Measurements from ENCODE around the gene EGFL8. TPM values are rescaled to one million over a fixed set of nuclear protein-coding genes. Genes with fewer than 3 reads are reported as not detected.

The EGFL8 gene
- total and polyA plus RNA-seq, 2 donors (not counting 3 experiments of a cell fraction or from before 2014, with no cell fraction given) = 9.0 to 12.6 TPM

DNA sequence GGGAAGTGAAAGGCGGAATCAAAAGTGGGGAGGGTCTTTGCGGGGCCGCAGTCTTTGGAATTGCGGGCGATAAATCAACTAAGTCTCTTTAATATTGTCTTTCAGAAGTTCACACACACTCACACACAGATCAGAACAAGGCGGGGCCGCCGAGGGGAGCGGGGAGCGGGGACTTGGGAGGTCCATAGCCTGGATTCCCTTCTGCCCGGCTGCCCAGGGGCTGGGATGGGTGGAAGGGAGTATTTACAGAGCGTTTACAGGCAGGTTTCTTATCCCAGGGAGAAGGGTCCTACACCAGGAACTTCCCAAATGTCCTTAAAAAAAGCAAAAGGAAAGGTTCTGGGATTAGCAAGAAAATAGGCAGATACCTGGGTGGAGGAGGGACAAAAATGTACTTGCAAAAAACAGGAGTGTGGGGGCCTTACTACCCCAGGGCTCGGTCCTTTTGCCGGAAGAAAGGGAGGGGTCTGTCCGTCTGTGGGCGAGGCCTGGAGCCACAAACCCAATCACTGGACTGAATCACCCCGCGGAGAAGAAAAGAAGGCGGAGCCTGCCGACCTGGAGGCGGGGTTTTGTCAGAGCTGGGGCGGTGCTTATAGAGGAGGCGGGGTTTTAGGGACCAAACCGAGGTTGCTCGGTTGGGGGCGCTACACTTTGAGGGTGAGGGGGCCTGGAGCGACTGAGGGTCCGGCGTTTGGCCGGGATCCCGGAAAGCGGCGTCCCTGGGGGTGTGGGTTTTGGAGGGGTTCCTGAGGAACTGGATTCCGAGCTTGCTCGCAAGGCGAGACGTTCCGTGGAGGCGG is 15.9 kb upstream of the EGFL8 start:
- H3K9ac ChIP-seq (replicated peaks; ENCODE audit: extremely low read depth, insufficient read depth, low read length) = no peak overlapping the region
- H3K4me3 ChIP-seq (replicated peaks in 1 of 3; ENCODE audit: insufficient read depth in 1 of 3, low read depth in 1 of 3, low read length in 3 of 3) = peak overlapping the region; percentile 11 to 53 (median 30)
- no peaks in the 10 kb centered on the region for H4K20me1 ChIP-seq (replicated peaks; ENCODE audit: control insufficient read depth, extremely low read depth, insufficient read depth, low read length)
- BruUV-seq (replicated peaks) = no TSS peak
- intact Hi-C loops (cut with micrococcal nuclease) (loop anchor here (1.0 kb wide), 1 partner anchor 47 kb away; no protein-coding TSS in a partner anchor), dilution Hi-C loops (cut with MboI; ENCODE audit: extremely low pct_ligation_motif_present, low sequenced_read_pairs) (no loop called here)
- no peak overlapping the region for H3K27ac ChIP-seq (ENCODE audit: insufficient read depth, low read depth, low read length)
- FAIRE-seq (peak; percentile 84), DNase-seq (ENCODE audit: low read depth, low spot score) (peak; percentile 66)
- POLR2A ChIA-PET = interaction anchor here (0.5 to 0.8 kb wide), 2 partner anchors 18 to 48 kb away, joined by 4 to 5 read pairs; no protein-coding TSS in a partner anchor
- H2AFZ ChIP-seq (ENCODE audit: low read depth, low read length) = peak overlapping the region; percentile 92
- no peaks in the 10 kb centered on the region for H3K36me3 ChIP-seq (ENCODE audit: control insufficient read depth in 2 of 2, extremely low read depth in 1 of 2, insufficient read depth in 2 of 2, low read length in 2 of 2)
- peak overlapping the region; percentile 59 for H3K4me2 ChIP-seq (ENCODE audit: insufficient read depth, low read length)
- no peaks in the 10 kb centered on the region for H3K79me2 ChIP-seq (ENCODE audit: control insufficient read depth, insufficient read depth, low read length)
- TF ChIP-seq, protein P1, sequence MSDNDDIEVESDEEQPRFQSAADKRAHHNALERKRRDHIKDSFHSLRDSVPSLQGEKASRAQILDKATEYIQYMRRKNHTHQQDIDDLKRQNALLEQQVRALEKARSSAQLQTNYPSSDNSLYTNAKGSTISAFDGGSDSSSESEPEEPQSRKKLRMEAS (IDR thresholded peaks at IDR 0.05; ENCODE audit: insufficient read depth, insufficient read length) = no peak
- TF ChIP-seq EZH2 (IDR thresholded peaks at IDR 0.05; ENCODE audit: borderline replicate concordance, low read depth, low read length, severe bottlenecking) (peak; percentile 40), MYC (IDR thresholded peaks at IDR 0.05; ENCODE audit: low read depth, low read length) (no peak)
- TF ChIP-seq, protein P2, sequence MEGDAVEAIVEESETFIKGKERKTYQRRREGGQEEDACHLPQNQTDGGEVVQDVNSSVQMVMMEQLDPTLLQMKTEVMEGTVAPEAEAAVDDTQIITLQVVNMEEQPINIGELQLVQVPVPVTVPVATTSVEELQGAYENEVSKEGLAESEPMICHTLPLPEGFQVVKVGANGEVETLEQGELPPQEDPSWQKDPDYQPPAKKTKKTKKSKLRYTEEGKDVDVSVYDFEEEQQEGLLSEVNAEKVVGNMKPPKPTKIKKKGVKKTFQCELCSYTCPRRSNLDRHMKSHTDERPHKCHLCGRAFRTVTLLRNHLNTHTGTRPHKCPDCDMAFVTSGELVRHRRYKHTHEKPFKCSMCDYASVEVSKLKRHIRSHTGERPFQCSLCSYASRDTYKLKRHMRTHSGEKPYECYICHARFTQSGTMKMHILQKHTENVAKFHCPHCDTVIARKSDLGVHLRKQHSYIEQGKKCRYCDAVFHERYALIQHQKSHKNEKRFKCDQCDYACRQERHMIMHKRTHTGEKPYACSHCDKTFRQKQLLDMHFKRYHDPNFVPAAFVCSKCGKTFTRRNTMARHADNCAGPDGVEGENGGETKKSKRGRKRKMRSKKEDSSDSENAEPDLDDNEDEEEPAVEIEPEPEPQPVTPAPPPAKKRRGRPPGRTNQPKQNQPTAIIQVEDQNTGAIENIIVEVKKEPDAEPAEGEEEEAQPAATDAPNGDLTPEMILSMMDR (IDR thresholded peaks at IDR 0.05; ENCODE audit: extremely low read depth in 1 of 2, insufficient read depth in 1 of 2, low read depth in 1 of 2, low read length in 2 of 2) = peak; percentile 37 to 40
- H3K9me1 ChIP-seq (replicated peaks; ENCODE audit: control insufficient read depth, extremely low read depth, insufficient read depth, low read length) = no peaks in the 10 kb centered on the region
- H3K27me3 ChIP-seq (ENCODE audit: control insufficient read depth in 2 of 2, insufficient read depth in 2 of 2, low read length in 2 of 2) = peaks cover 24 to 27% of the 10 kb centered on the region in 2 experiments
- H3K9me3 ChIP-seq (replicated peaks; ENCODE audit: control insufficient read depth, insufficient read depth, low read length) = no peaks in the 10 kb centered on the region
- H3K4me1 ChIP-seq (ENCODE audit: control insufficient read depth, extremely low read depth, insufficient read depth, low read length) = peaks cover 16% of the 10 kb centered on the region
- CTCF ChIA-PET = interaction anchor here (0.7 to 2.8 kb wide), 11 partner anchors 8 to 637 kb away, joined by 3 to 12 read pairs (median 4); partner anchors contain the start of genes AGPAT1, ATF6B and FKBPL

Data from endothelial cell of umbilical vein (primary cell).